ENCODE measurements around the gene IPP. TPM values are rescaled to one million over a fixed set of nuclear protein-coding genes. Genes with fewer than 3 reads are reported as not detected.

The IPP gene
- total RNA-seq, 3 donors from 2014 or later (not counting 1 experiment from before 2014, with no cell fraction given), result 15.3 to 20.8 (median 19.1) TPM

- H3K36me3 Mint-ChIP-seq, result no peaks in the 10 kb centered on the region
- no peaks in the 10 kb centered on the region for H3K9me3 Mint-ChIP-seq
- H3K36me3 ChIP-seq (ENCODE audit: control insufficient read depth, insufficient read depth, low read length), result no peaks in the 10 kb centered on the region
- ATAC-seq (no peak), DNase-seq (no peak)
- H3K4me1 ChIP-seq (ENCODE audit: control insufficient read depth, insufficient read depth, low read length), result no peaks in the 10 kb centered on the region
- no peak overlapping the region for H3K4me3 ChIP-seq (ENCODE audit: low read length)
- H3K4me3 Mint-ChIP-seq, result no peak overlapping the region
- H3K27me3 ChIP-seq (ENCODE audit: control insufficient read depth, insufficient read depth, low read length), result peaks cover 2% of the 10 kb centered on the region
- TF ChIP-seq CTCF (IDR thresholded peaks at IDR 0.05), result no peak
- no peaks in the 10 kb centered on the region for H3K4me1 Mint-ChIP-seq
- peaks cover 3 to 17% of the 10 kb centered on the region in 2 donors for H3K27me3 Mint-ChIP-seq (ENCODE audit: low read depth in 2 of 2)
- 72% methylated on average over 7 of the region's 7 CpGs for WGBS (ENCODE audit: insufficient coverage)
- no peaks in the 10 kb centered on the region for H3K9me3 ChIP-seq (ENCODE audit: control insufficient read depth, insufficient read depth, low read length)
- no peak overlapping the region for H3K27ac Mint-ChIP-seq
- intact Hi-C loops (cut with micrococcal nuclease), result no loop called here
- no peak overlapping the region for H3K27ac ChIP-seq (ENCODE audit: low read length)
Observed at GRCh38 chr1:45793942-45794604, 43.6 kb upstream of the IPP start.

- H3K9me3 Mint-ChIP-seq, result no peaks in the 10 kb centered on the region
- no peak for DNase-seq
- H3K4me1 Mint-ChIP-seq, result no peaks in the 10 kb centered on the region
- H3K4me3 ChIP-seq (ENCODE audit: low read length), result no peak overlapping the region
- intact Hi-C loops (cut with micrococcal nuclease), result no loop called here
- ATAC-seq, result no peak
- no peak for TF ChIP-seq CTCF (IDR thresholded peaks at IDR 0.05)
- no peaks in the 10 kb centered on the region for H3K36me3 Mint-ChIP-seq
- peaks cover 3 to 17% of the 10 kb centered on the region in 2 donors for H3K27me3 Mint-ChIP-seq (ENCODE audit: low read depth in 2 of 2)
- H3K27ac Mint-ChIP-seq, result no peak overlapping the region
- H3K4me1 ChIP-seq (ENCODE audit: control insufficient read depth, insufficient read depth, low read length), result no peaks in the 10 kb centered on the region
- no peak overlapping the region for H3K27ac ChIP-seq (ENCODE audit: low read length)
- no peaks in the 10 kb centered on the region for H3K9me3 ChIP-seq (ENCODE audit: control insufficient read depth, insufficient read depth, low read length)
- WGBS (ENCODE audit: insufficient coverage), result 92% methylated on average over 4 of the region's 4 CpGs
- H3K27me3 ChIP-seq (ENCODE audit: control insufficient read depth, insufficient read depth, low read length), result peaks cover 2% of the 10 kb centered on the region
- no peaks in the 10 kb centered on the region for H3K36me3 ChIP-seq (ENCODE audit: control insufficient read depth, insufficient read depth, low read length)
- no peak overlapping the region for H3K4me3 Mint-ChIP-seq
Observed at GRCh38 chr1:45792744-45793143, 42.3 kb upstream of the IPP start.

- Mint-ChIP-seq H3K9me3 (no peaks in the 10 kb centered on the region), H3K4me3 (no peak overlapping the region), H3K27me3 (ENCODE audit: low read depth in 2 of 2) (peaks cover 3 to 15% of the 10 kb centered on the region in 2 donors), H3K36me3 (no peaks in the 10 kb centered on the region), H3K27ac (no peak overlapping the region), H3K4me1 (peaks cover 6 to 7% of the 10 kb centered on the region in 2 donors)
- DNase-seq (no peak), ATAC-seq (no peak)
- no peaks in the 10 kb centered on the region for H3K36me3 ChIP-seq (ENCODE audit: control insufficient read depth, insufficient read depth, low read length)
- TF ChIP-seq CTCF (IDR thresholded peaks at IDR 0.05), result no peak
- no peak overlapping the region for H3K27ac ChIP-seq (ENCODE audit: low read length)
- WGBS (ENCODE audit: insufficient coverage), result 86% methylated on average over 2 of the region's 2 CpGs
- peaks cover 2% of the 10 kb centered on the region for H3K27me3 ChIP-seq (ENCODE audit: control insufficient read depth, insufficient read depth, low read length)
- H3K4me3 ChIP-seq (ENCODE audit: low read length), result no peak overlapping the region
- no peaks in the 10 kb centered on the region for H3K9me3 ChIP-seq (ENCODE audit: control insufficient read depth, insufficient read depth, low read length)
- intact Hi-C loops (cut with micrococcal nuclease), result no loop called here
- H3K4me1 ChIP-seq (ENCODE audit: control insufficient read depth, insufficient read depth, low read length), result peaks cover 18% of the 10 kb centered on the region
Observed at GRCh38 chr1:45789601-45790000, 39.1 kb upstream of the IPP start.

GRCh38 chr1:45787905-45788304 lies 37.5 kb upstream of the IPP start:
- H3K36me3 Mint-ChIP-seq, result no peaks in the 10 kb centered on the region
- intact Hi-C loops (cut with micrococcal nuclease), result no loop called here
- no peak overlapping the region for H3K4me3 ChIP-seq (ENCODE audit: low read length)
- no peak for TF ChIP-seq CTCF (IDR thresholded peaks at IDR 0.05)
- H3K4me3 Mint-ChIP-seq, result no peak overlapping the region
- WGBS (ENCODE audit: insufficient coverage), result 58% methylated on average over 3 of the region's 4 CpGs
- DNase-seq (no peak), ATAC-seq (no peak)
- H3K27me3 Mint-ChIP-seq (ENCODE audit: low read depth in 2 of 2), result peaks cover 0 to 4% of the 10 kb centered on the region in 2 donors
- peaks cover 19% of the 10 kb centered on the region for H3K4me1 ChIP-seq (ENCODE audit: control insufficient read depth, insufficient read depth, low read length)
- H3K9me3 Mint-ChIP-seq, result no peaks in the 10 kb centered on the region
- H3K27ac ChIP-seq (ENCODE audit: low read length), result no peak overlapping the region
- H3K4me1 Mint-ChIP-seq, result peaks cover 6 to 7% of the 10 kb centered on the region in 2 donors
- H3K9me3 ChIP-seq (ENCODE audit: control insufficient read depth, insufficient read depth, low read length), result no peaks in the 10 kb centered on the region
- no peaks in the 10 kb centered on the region for H3K27me3 ChIP-seq (ENCODE audit: control insufficient read depth, insufficient read depth, low read length)
- H3K27ac Mint-ChIP-seq, result no peak overlapping the region
- no peaks in the 10 kb centered on the region for H3K36me3 ChIP-seq (ENCODE audit: control insufficient read depth, insufficient read depth, low read length)
